K562 (cell line): Measurements from ENCODE around the gene SHC1. TPM values are rescaled to one million over a fixed set of nuclear protein-coding genes. Genes with fewer than 3 reads are reported as not detected.
A peak's percentile ranks its signal among the peaks of the same experiment; 100 is the strongest.

Experiments used
- ATAC-seq: fragments of 200-7000 bp; cut with Tn5 transposase; 3 replicates; pipeline ENCODE4 v1.9.1; 2020; ENCODE audit warnings: moderate library complexity
- BruUV-seq: library from RNA; stranded (reverse); fragments of 400-500 nt; replicated peaks from 2 replicates; lab custom pipeline; 2021; lab: Mats Ljungman, UMichigan
- CTCF ChIA-PET: fragments of 300-600 bp; formaldehyde crosslinking; extraction: SDS; loops from one replicate; lab custom pipeline; 2021; ENCODE audit warnings: low intra/inter-chr PET ratio; lab: Yijun Ruan, JAX
- POLR2A ChIA-PET: fragments of 300-600, 350-650 bp; sonication (Branson Sonifier 250); formaldehyde crosslinking; extraction: SDS; loops from one replicate; lab custom pipeline; 2021; ENCODE audit warnings: antibody characterized with exemption, inconsistent platforms; lab: Yijun Ruan, JAX
- DNase-seq, 4 experiments: peaks; one replicate each; pipeline versions ENCODE4 v3.0.0 to v3.0.0-alpha.2; 2011 to 2018; ENCODE audit warnings: low spot score in 3 of 4, mixed read lengths in 3 of 4; ENCODE audit errors: extremely low read depth in 1 of 4
- FAIRE-seq: peaks from 2 replicates; lab custom pipeline; 2011; peaks lifted over from hg19 to GRCh38; lab: Jason Lieb, UNC
- H2AFZ ChIP-seq: 2 replicates; pipeline ENCODE4 v1.6.0; 2011; ENCODE audit warnings: low read depth, low read length, control low read depth, inconsistent platforms
- H3K27ac ChIP-seq: fragments of 200-600 bp; 3 replicates; pipeline ENCODE4 v1.8.0; 2011; ENCODE audit warnings: low read depth, mild to moderate bottlenecking, control low read depth, inconsistent platforms, low read length, moderate library complexity, mixed read lengths; ENCODE audit errors: extremely low read depth
- H3K27me3 ChIP-seq, 2 experiments: fragments of 300-600 bp in 1 of 2; 2 replicates in 1 of 2; 3 replicates in 1 of 2; pipeline versions ENCODE4 v1.6.0 to v1.8.0; 2011; ENCODE audit warnings: inconsistent platforms in 2 of 2, low read length in 2 of 2, mild to moderate bottlenecking in 1 of 2, mixed read lengths in 1 of 2, moderate library complexity in 1 of 2; ENCODE audit not compliant: control insufficient read depth in 2 of 2, insufficient read depth in 2 of 2
- H3K36me3 ChIP-seq: fragments of 300-600 bp; 3 replicates; pipeline ENCODE4 v1.8.0; 2011; ENCODE audit warnings: mild to moderate bottlenecking, low read length, inconsistent platforms; ENCODE audit not compliant: control insufficient read depth, insufficient read depth
- H3K4me1 ChIP-seq, 2 experiments: fragments of 200-600 bp in 1 of 2; replicated peaks in 1 of 2; 2 replicates in 1 of 2; 3 replicates in 1 of 2; pipeline versions ENCODE4 v1.5.1 to v1.8.0; 2011; ENCODE audit warnings: inconsistent platforms in 2 of 2, low read length in 2 of 2, mild to moderate bottlenecking in 1 of 2, mixed read lengths in 1 of 2, moderate library complexity in 1 of 2; ENCODE audit not compliant: control insufficient read depth in 2 of 2, insufficient read depth in 2 of 2
- H3K4me2 ChIP-seq: 2 replicates; pipeline ENCODE4 v1.6.1; 2011; ENCODE audit warnings: low read length, control low read depth, inconsistent platforms, mixed read lengths; ENCODE audit not compliant: insufficient read depth
- H3K4me3 ChIP-seq: fragments of 200-600 bp; sonication (generic), shearing (Covaris generic); 2 replicates; pipeline ENCODE4 v1.5.1; 2016; ENCODE audit warnings: control low read depth, inconsistent platforms
- H3K79me2 ChIP-seq: fragments of 200-600 bp; 3 replicates; pipeline ENCODE4 v1.8.0; 2011; ENCODE audit warnings: low read length, inconsistent platforms; ENCODE audit not compliant: control insufficient read depth, insufficient read depth
- H3K9ac ChIP-seq, 2 experiments: 2 replicates each; pipeline versions ENCODE4 v1.6.0 to v1.6.1; 2011; ENCODE audit warnings: low read depth in 2 of 2, low read length in 2 of 2, control low read depth in 1 of 2, inconsistent platforms in 1 of 2, mild to moderate bottlenecking in 1 of 2, mixed read lengths in 1 of 2; ENCODE audit not compliant: insufficient read depth in 1 of 2
- H3K9me1 ChIP-seq: one replicate; pipeline ENCODE4 v1.6.0; 2011; ENCODE audit warnings: inconsistent platforms, mild to moderate bottlenecking, low read length, moderate library complexity; ENCODE audit not compliant: control insufficient read depth, insufficient read depth
- H3K9me3 ChIP-seq: replicated peaks from 2 replicates; pipeline ENCODE4 v1.5.1; 2011; ENCODE audit warnings: low read depth, low read length, inconsistent platforms; ENCODE audit not compliant: control insufficient read depth, insufficient read depth
- H4K20me1 ChIP-seq: replicated peaks from 2 replicates; pipeline ENCODE4 v1.6.1; 2011; ENCODE audit warnings: low read length, inconsistent platforms, mixed read lengths; ENCODE audit not compliant: control insufficient read depth, insufficient read depth
- ARNT ChIP-seq, 2 experiments: fragments of 450-650 bp; IDR thresholded peaks; 2 replicates each; pipeline ENCODE4 v1.6.1; 2016; ENCODE audit warnings: mild to moderate bottlenecking in 1 of 2
- BRF1 ChIP-seq: IDR thresholded peaks from 3 replicates; pipeline ENCODE4 v1.6.1; 2011; ENCODE audit warnings: borderline replicate concordance, mild to moderate bottlenecking; ENCODE audit not compliant: insufficient read length; ENCODE audit errors: extremely low read depth
- POLR2A ChIP-seq: fragments of 450-650 bp; conservative IDR thresholded peaks from 2 replicates; pipeline ENCODE4 v1.6.1; 2016
- RBFOX2 ChIP-seq: fragments of 200-400 bp; formaldehyde crosslinking; IDR thresholded peaks from 2 replicates; pipeline ENCODE4 v1.6.1; 2017; ENCODE audit warnings: low read depth, mild to moderate bottlenecking, low read length, moderate library complexity
- SMARCA4 ChIP-seq: fragments of 450-650 bp; IDR thresholded peaks from 2 replicates; pipeline ENCODE4 v1.6.1; 2016
- SUPT5H ChIP-seq: fragments of 450-650 bp; IDR thresholded peaks from 2 replicates; pipeline ENCODE4 v1.6.1; 2016
- TBL1XR1 ChIP-seq, 2 experiments: IDR thresholded peaks; 2 replicates each; pipeline ENCODE4 v1.6.1; 2012; ENCODE audit warnings: improper control_type of control experiment in 2 of 2, low read length in 2 of 2, mild to moderate bottlenecking in 1 of 2
- WGBS: fragments of 100-300 bp; shearing (Covaris generic); methylation state at CpG from one replicate; pipeline ENCODE4 v1.1.6; 2016; ENCODE audit warnings: low coverage, mixed read lengths; ENCODE audit not compliant: insufficient coverage; ENCODE audit errors: missing lambda C conversion rate; 5-methylcytosine and 5-hydroxymethylcytosine counted together
- in situ Hi-C: fragments of 300-500 bp; cut with MboI; formaldehyde crosslinking; loops from 4 replicates; pipeline ENCODE4 v1.15.0; 2018; ENCODE audit warnings: inconsistent platforms, mixed read lengths
- intact Hi-C: fragments of 100-400 bp; cut with micrococcal nuclease; formaldehyde crosslinking; loops from 2 replicates; pipeline ENCODE4 v1.14.2; 2022
- polyA plus RNA-seq, 8 experiments: library from polyadenylated mRNA; depleted of rRNA in 4 of 8; stranded (reverse) in 5 of 8; unstranded in 3 of 8; fragments of >200 nt; fragmentation: Nextera tagmentation in 2 of 8; fragmentation: Illumina TruSeq in 1 of 8; extraction: Ambion mirVana in 2 of 8; extraction: Trizol in 1 of 8; gene quantifications; 2 replicates each; pipeline versions ENCODE4 v1.2.1 to v1.2.3, GENCODE V29; 2011 to 2014; ENCODE audit warnings: inconsistent platforms in 1 of 8, missing spikeins in 1 of 8
- total RNA-seq, 7 experiments: library from RNA; depleted of rRNA in 6 of 7; stranded (reverse); fragments of >200 nt in 6 of 7; fragmentation: Illumina TruSeq in 2 of 7; extraction: Trizol in 2 of 7; gene quantifications; 2 replicates each; pipeline versions ENCODE4 v1.2.1 to v1.2.3, GENCODE V29; 2011 to 2021; ENCODE audit warnings: low replicate concordance in 1 of 7
- TF ChIP-seq, protein P1 (sequence below): fragments of 450-650 bp; IDR thresholded peaks from 2 replicates; pipeline ENCODE4 v1.6.1; 2016; ENCODE audit warnings: borderline replicate concordance
- TF ChIP-seq, protein P2 (sequence below): fragments of 150-350 bp; IDR thresholded peaks from 2 replicates; pipeline ENCODE4 v1.6.1; 2014; ENCODE audit warnings: low read depth, mild to moderate bottlenecking, low read length, borderline replicate concordance

Gene SHC1
- total and polyA plus RNA-seq, 9 of the 15 experiments (the other 6 are each of a cell fraction or from before 2014, with no cell fraction given): 4.1 to 113 (median 51.9) TPM

DNA sequence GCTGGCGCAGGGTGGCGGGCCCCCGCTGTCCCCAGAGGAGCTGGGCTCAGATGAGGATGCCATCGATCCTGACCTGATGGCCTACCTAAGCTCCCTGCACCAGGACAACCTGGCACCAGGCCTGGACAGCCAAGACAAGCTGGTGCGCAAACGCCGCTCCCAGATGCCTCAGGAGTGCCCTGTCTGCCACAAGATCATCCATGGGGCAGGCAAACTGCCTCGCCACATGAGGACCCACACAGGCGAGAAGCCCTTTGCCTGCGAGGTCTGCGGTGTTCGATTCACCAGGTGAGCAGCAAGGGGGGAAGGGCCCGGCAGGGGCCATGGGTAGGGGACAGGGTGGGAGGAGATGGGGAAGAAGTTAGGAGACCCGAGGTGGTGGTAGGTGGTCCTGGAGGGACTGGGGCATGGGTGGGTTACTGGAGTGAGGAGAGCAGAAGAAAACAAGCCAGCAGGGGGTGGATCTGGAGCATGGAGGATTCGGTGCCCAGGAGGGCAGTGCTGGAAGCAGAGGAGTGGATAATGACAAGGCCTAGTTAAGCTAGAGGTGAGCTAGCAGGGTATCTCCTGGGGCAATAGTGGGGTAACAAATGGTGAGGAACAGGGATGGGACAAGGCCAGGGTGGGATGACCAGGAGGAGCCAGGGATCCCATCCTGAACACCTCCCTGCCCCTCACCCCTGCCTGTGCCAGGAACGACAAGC lies 45.1 kb upstream of the SHC1 start:
- peaks cover 44 to 73% of the 10 kb centered on the region in 2 experiments for H3K4me1 ChIP-seq

More for the DNA sequence above, 45.1 kb upstream of the SHC1 start:
- no peak overlapping the region for H2AFZ ChIP-seq
- no peak overlapping the region for H3K4me3 ChIP-seq
- H3K9me3 ChIP-seq: no peaks in the 10 kb centered on the region
- H3K9ac ChIP-seq: peak overlapping the region in 1 of 2 experiments; percentile 87; a peak in 2 of 4 replicates
- ATAC-seq (no peak), FAIRE-seq (no peak), DNase-seq (no peak)
- peaks cover 60% of the 10 kb centered on the region; the same call in 2 of the 3 replicates for H3K36me3 ChIP-seq
- in situ Hi-C loops: no loop called here
- H3K27me3 ChIP-seq: no peaks in the 10 kb centered on the region
- H3K27ac ChIP-seq: no peak overlapping the region; the same call in 2 of the 3 replicates
- no peak overlapping the region for H3K4me2 ChIP-seq
- intact Hi-C loops: loop anchor here (2.0 kb wide), 1 partner anchor 55 kb away; the partner anchor contains the start of gene PYGO2
- ChIA-PET POLR2A (interaction anchor here (0.5 to 2.4 kb wide), 9 partner anchors 14 to 150 kb away, joined by 3 to 12 read pairs (median 5); partner anchors contain the start of genes LENEP, PBXIP1 and PYGO2), CTCF (no interaction called here)
- no peaks in the 10 kb centered on the region for H3K9me1 ChIP-seq
- H3K79me2 ChIP-seq: peaks cover 29% of the 10 kb centered on the region
- TF ChIP-seq ARNT (IDR thresholded peaks at IDR 0.05) (no peak), RBFOX2 (peak; percentile 9; the same call in 1 of the 2 replicates), SMARCA4 (no peak), TBL1XR1 (IDR thresholded peaks at IDR 0.05; ENCODE audit: low read length in 2 of 2) (no peak), SUPT5H (peak; percentile 54), POLR2A (peak; percentile 46; the same call in 1 of the 2 replicates), BRF1 (no peak)
- TF ChIP-seq, protein P1, sequence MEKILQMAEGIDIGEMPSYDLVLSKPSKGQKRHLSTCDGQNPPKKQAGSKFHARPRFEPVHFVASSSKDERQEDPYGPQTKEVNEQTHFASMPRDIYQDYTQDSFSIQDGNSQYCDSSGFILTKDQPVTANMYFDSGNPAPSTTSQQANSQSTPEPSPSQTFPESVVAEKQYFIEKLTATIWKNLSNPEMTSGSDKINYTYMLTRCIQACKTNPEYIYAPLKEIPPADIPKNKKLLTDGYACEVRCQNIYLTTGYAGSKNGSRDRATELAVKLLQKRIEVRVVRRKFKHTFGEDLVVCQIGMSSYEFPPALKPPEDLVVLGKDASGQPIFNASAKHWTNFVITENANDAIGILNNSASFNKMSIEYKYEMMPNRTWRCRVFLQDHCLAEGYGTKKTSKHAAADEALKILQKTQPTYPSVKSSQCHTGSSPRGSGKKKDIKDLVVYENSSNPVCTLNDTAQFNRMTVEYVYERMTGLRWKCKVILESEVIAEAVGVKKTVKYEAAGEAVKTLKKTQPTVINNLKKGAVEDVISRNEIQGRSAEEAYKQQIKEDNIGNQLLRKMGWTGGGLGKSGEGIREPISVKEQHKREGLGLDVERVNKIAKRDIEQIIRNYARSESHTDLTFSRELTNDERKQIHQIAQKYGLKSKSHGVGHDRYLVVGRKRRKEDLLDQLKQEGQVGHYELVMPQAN: no peak
- TF ChIP-seq, protein P2, sequence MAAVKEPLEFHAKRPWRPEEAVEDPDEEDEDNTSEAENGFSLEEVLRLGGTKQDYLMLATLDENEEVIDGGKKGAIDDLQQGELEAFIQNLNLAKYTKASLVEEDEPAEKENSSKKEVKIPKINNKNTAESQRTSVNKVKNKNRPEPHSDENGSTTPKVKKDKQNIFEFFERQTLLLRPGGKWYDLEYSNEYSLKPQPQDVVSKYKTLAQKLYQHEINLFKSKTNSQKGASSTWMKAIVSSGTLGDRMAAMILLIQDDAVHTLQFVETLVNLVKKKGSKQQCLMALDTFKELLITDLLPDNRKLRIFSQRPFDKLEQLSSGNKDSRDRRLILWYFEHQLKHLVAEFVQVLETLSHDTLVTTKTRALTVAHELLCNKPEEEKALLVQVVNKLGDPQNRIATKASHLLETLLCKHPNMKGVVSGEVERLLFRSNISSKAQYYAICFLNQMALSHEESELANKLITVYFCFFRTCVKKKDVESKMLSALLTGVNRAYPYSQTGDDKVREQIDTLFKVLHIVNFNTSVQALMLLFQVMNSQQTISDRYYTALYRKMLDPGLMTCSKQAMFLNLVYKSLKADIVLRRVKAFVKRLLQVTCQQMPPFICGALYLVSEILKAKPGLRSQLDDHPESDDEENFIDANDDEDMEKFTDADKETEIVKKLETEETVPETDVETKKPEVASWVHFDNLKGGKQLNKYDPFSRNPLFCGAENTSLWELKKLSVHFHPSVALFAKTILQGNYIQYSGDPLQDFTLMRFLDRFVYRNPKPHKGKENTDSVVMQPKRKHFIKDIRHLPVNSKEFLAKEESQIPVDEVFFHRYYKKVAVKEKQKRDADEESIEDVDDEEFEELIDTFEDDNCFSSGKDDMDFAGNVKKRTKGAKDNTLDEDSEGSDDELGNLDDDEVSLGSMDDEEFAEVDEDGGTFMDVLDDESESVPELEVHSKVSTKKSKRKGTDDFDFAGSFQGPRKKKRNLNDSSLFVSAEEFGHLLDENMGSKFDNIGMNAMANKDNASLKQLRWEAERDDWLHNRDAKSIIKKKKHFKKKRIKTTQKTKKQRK: no peak
- WGBS: 87% methylated on average over 11 of the region's 16 CpGs
- TSS peak; percentile 26 for BruUV-seq
- no peaks in the 10 kb centered on the region for H4K20me1 ChIP-seq
